HG02840 (cell line): ENCODE data around the gene UTP15.

Source experiments
- ATAC-seq: cut with Tn5 transposase; IDR thresholded peaks from one replicate; pipeline ENCODE4 v1.9.1; 2021; ENCODE audit warnings: mild to moderate bottlenecking, moderate library complexity, moderate number of reproducible peaks; ENCODE audit not compliant: unreplicated experiment, low FRiP score

UTP15 gene

GRCh38 chr5:73564018-73564417 is 1.5 kb upstream of the UTP15 start:
- no peak for ATAC-seq

DNA sequence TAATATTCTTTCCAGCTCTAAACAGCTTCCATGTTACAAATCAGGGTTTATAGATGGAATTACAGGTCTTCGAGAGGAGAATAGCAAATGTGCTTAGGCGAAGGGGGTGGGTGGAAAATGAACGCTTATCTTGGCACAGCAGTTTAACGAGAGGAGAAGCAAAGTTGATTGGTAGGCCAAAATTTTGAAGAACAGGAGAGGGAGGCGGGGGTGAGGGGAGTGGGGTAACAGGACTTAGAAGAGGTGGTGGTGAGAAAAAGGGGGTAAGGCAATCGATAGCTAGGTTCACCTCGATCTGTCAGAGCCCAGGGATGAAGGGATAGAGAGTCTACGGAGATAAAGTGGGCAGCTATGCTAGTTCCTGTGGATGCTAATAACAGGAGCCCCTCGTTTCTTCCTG is 868 bp upstream of the UTP15 start:
- peak; percentile 3 for ATAC-seq

DNA sequence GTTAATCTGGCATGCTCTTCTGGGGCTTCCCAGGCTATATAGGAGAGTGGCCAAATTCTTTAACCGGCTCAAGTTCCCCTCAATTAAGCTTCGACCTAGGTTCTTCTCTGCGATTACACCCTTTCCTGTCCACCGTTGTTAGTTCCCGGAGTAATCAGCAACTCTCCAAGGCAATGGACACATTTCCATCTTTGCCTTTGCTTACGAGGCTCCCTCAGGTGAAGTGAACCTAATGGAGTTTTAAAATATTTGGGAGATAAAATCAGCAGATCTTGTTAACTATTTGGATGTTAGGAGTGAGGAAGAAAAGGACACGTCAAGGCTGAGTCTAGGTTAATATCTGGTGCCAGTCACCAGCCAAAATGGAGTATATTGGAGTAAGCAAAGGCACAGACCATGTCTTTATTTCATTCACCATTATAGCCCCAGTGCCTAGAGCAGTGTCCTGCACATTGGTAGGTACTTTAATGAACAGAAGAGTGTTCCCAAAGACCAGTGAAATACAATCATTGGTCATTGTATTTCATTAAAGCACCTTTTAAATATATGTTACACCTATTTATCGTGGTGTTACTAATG is 515 bp downstream of the UTP15 start:
- ATAC-seq, result no peak

DNA sequence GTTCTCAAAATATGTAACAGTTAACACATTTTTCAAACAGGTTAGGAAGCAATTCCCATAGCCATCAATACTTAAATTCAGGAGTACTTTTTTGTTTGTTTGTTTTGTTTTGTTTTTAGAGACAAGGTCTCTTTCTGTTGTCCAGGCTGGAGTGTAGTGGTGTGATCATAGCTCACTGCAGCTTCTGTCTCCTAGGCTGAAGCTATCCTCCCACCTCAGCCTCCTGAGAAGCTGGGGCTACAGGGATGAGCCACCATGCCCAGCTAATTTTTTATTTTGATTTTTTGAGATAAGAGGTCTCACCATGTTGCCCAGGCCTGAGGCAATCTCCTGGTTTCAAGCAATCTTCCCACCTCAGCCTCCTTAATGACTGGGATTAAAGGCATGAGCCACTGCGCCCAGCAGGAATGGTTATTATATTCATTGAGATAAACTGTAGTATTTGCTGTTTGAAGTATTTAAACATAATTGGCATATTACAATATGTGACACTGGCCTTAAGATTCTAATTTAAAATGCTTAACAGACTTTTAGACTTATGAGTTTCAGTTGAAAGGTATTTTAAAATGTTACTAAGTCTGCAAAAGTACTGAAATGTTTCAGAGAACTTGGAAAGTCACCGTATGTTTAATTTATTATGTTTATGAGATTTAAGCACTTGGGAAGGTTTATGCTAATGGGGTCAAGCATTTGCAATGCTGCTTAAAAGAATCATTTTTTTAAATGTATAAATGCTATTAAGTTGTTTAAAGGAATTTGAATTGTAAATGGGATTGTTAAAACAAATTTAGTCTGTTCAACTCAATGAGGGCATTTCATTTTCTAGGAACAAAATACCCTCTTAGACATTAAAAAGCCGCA is 17.0 kb downstream of the UTP15 start:
- ATAC-seq, result no peak

GRCh38 chr5:73587923-73588322 is 22.4 kb downstream of the UTP15 start:
- no peak for ATAC-seq

- no peak for ATAC-seq
These were observed 25.7 kb downstream of the UTP15 start for GRCh38 chr5:73591102-73591695.

- no peak for ATAC-seq
These were observed 26.4 kb downstream of the UTP15 start for GRCh38 chr5:73591698-73592501.

- ATAC-seq, result no peak
These were observed 27.0 kb downstream of the UTP15 start for GRCh38 chr5:73592551-73592950.

DNA sequence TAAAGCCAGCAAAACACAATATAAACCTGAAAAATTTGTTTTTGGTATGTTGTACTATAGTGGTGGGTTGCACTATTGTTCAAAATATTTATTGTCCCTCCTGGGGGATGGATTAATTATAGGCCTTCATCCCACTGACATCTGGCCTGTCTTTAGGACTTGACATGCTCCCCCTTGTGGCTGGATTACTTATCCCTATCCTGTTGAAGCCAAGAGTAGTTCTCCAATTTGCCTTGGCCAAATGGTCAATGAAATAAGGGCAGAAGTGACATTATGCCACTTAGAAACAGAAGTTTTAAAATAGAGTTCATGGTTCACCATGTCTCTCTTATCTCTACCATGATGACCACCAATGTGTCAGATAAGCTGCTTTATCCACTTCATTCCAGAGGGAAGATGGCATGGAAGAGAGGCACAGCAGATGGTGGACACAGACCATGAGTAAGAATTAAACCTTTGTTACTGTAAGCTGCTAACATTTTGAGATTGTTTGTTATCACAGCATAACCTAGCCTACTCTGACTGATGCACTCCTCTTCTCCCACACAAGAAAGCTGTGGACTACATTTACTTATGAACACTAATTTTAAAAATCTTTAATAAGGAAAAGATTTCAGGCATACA is 31.3 kb downstream of the UTP15 start:
- ATAC-seq, result no peak

GRCh38 chr5:73599380-73599779 is 33.8 kb downstream of the UTP15 start:
- ATAC-seq, result no peak

GRCh38 chr5:73603998-73604397 is 38.5 kb downstream of the UTP15 start:
- no peak for ATAC-seq

DNA sequence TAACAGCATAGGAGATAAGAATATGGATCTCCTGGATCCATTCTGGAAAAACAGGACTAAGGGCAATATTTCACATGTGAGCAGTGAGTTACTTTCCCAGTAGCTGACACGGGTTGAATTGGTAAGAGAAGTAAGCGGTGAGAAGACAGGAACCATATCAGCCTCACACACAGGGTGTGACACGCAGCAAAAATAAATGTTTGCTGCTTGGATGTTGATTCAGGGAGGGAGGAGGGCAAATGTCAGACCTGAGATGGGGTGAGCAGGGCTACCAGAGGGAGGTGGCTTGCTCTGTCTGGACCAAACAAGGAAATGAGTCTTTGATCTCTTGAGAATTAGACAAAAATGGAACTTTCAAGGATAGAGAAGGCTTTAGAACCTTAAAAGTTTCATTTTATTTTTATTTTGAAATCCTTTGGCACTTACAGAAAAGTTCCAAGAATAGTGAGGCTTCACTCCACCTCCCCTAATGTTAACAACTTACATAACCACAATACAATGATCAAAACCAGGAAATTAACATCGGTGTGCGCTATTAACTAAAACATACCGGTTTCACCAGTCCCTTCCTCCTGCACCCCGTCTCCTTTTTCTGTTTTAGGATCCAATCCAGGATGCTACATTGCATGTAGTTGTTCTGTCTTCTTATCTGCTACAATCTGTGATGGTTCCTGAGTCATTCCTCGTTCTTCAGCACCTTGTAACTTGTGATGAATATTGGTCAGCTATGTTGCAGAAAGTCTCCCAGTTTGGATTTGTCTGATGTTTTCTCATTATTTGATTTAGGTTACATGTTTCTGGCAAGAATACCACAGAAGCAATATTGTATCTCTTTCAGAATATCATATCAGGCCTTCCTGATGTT is 39.9 kb downstream of the UTP15 start:
- no peak for ATAC-seq

GRCh38 chr5:73606206-73606753 is 40.7 kb downstream of the UTP15 start:
- no peak for ATAC-seq

DNA sequence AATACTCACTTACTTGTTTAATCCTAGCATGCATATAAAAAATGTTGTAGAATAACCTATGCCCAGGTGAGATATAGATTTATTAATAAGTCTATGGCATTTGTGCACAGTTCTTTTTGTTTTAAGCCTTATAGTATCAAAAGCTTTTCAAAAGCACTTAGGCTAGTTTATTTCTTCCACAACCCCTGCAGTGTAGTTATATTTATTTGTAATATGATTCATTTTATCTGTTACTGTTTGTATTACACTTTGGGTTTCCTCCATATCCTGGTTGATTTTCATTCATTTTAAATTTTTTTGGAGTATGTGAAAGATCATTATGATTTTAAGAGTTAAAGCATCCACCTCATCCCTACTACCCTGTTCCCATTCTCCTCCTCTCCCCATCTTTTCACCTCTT is 41.7 kb downstream of the UTP15 start:
- no peak for ATAC-seq

DNA sequence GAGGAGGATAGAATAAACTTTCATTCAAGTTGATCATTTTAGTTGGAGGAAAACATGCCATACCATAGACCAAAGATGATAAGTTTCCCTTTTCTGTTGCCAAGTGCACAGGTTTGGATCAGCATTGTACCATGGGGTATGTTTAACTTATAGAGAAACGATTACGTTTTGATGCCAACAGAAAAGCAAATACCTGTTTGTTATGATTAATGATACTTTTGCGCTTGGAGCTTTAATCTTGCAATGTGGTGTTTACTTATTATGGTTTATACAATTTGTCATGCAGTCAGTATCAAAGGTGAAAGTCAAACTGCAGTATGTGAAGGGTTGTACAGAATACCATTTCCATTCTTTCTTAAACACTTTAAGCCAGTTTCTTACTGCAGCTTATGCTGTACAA is 47.3 kb downstream of the UTP15 start:
- no peak for ATAC-seq

- no peak for ATAC-seq
These were observed 49.5 kb downstream of the UTP15 start for GRCh38 chr5:73615085-73615484.

GRCh38 chr5:73615947-73616346 is 50.4 kb downstream of the UTP15 start:
- ATAC-seq, result no peak

- ATAC-seq, result no peak
These were observed 52.2 kb downstream of the UTP15 start for GRCh38 chr5:73617510-73618279.
